HG03060 (cell line): ENCODE measurements around the gene SMAD6.

Experiments used
- ATAC-seq: cut with Tn5 transposase; IDR thresholded peaks from one replicate; pipeline ENCODE4 v1.9.1; 2021; ENCODE audit warnings: low read depth, moderate number of reproducible peaks; ENCODE audit not compliant: unreplicated experiment

SMAD6 gene

DNA sequence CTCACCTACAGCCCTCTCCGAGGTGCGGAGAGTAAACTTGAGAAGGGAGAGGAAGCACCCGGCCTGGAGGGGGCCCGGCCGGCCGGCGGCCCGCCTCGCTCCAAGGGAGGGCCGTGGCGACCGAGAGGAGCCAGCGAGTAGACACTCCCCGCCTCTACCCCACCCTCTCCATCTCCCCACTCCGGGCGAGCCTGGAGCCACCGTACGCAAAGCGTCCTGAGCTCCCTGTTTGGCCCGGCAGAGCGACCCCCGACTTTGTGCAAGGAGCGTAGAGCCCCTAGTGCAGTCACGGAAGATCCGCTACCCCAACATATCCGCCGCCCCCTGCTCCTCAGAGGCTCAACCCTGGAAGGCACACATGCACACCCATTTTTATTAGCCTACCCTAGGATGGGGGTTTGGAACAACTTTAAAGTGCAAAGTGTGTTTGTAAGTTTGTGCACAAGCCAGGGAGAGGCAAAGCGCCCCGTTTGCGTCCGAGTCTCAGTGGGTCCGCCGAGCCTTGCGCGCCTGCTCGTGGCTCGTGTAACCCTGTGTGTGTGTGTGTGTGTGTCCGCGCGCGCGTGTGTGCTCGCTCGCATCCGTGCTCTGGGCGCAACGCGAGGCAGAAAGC lies 508 bp upstream of the SMAD6 start:
- no peak for ATAC-seq

- no peak for ATAC-seq
These were observed 927 bp downstream of the SMAD6 start for GRCh38 chr15:66702787-66703539.

DNA sequence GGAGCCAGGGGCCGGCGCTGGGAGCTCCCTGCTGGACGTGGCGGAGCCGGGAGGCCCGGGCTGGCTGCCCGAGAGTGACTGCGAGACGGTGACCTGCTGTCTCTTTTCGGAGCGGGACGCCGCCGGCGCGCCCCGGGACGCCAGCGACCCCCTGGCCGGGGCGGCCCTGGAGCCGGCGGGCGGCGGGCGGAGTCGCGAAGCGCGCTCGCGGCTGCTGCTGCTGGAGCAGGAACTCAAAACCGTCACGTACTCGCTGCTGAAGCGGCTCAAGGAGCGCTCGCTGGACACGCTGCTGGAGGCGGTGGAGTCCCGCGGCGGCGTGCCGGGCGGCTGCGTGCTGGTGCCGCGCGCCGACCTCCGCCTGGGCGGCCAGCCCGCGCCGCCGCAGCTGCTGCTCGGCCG lies 1.5 kb downstream of the SMAD6 start:
- ATAC-seq = no peak

DNA sequence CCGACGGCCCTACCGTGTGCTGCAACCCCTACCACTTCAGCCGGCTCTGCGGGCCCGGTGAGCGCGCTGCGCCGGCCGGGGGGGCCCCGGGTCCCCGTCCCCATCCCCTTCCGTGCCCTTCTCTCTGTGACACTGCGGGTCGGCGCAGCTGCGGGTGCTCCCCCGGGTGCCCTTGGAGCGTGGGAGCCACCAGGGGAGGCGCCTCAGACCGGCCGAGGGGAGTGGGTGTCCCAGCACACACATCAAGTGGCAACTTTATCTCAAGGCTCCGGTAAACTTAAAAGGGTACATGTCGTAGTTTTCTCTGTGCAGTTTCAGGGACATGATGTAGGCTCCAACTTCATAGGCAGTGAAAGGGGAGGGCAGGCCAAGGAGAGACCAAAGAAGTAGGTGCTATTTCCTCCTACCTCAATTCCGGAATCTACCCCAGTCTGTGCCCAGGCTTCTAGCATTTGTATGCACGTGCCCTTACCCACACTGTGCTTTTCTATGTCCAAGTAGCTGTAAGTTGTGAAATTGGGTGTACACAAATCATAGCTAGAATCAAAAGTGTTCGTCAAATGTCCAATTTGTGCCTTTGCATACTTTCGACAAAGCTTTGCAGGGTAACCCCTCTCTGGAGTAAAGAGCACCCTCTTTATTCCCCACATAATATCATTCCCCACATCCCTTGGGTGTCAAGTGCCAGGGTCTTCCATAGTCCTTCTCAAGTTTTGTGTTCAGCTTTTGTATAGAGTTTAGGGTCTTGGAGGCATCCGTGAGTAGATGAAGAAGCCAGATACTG lies 2.2 kb downstream of the SMAD6 start:
- ATAC-seq = no peak

DNA sequence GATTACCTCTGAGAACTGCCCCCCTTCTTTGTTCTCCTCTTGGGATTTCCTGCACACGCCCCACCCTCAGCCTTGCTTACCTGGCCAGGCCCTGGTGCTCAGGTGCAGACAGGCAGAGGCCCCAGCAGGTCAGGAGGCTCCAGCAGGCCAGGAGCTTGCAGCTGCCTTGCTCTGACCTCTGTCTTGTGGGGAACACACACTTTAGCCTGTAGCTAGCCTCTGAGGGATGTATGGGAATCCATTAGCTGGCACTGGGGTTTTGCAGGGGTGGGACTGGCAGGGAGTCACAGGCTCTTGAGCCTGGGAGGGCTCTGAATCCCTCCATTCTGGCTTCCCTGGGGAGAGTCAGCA lies 2.7 kb downstream of the SMAD6 start:
- no peak for ATAC-seq

DNA sequence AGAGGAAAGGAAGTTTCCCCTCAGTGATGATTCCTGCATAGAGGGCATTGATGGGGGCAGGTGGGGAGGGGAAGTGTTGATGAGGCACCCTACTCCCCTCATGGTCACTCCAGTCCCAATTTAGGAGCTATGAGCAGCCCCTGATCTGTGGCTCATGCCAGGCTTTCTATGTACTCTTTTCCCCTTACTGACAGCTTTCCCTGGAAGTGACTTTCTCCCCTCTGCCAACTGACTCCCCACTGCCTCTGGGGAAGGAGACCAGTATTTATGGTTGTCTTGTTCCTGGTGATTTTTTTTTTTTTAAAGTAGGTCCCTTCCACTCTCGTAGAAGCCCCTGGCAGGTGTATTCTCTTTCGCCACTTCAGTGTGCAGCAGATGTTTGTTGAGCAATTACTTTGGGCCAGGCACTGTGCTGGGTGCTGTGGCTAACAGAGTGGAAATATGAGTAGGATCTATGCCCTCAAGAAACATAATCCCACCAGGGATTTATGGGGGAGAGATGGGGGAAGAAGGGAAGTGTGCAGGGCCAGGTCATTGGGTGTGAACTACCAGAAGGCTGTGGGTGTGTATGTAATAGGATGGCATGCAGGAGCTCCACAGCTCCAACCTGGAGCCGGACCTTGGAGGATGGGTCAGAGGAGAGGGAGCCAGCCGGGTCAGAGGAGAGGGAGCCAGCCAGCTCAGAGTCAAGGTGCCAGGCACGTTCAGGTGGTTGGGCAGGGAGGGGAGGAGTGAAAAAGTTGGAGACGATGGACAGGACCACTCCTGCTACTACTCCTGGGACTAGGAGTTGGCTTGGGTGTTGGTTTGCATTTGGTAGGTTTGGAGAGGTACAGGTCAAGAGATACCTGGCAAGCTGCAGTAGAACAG lies 3.5 kb downstream of the SMAD6 start:
- no peak for ATAC-seq

DNA sequence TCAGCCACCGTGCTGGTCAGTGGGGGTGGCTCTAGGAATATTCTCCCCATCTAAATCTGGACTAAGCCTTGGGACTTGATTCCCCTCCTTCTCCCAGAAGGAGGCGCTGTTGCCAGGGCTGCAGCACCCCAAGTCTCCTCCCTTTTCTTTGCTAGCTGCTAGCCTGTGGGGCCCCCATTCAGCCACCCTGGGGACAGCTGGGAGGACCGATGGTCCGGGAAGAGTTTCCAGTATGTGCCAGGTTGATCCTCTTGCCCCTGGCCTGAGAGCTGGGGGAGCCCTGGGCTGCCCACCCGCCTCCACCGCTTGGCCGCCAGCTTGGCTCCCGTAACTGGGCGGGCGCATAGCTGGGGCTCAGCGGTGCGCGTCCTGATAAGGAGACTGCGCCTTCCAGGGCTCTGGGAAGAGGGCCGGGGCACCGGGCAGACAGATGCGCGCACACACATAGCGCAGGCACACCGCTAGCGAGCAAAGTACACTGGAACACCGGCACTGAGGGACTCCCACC lies 4.2 kb downstream of the SMAD6 start:
- no peak for ATAC-seq

DNA sequence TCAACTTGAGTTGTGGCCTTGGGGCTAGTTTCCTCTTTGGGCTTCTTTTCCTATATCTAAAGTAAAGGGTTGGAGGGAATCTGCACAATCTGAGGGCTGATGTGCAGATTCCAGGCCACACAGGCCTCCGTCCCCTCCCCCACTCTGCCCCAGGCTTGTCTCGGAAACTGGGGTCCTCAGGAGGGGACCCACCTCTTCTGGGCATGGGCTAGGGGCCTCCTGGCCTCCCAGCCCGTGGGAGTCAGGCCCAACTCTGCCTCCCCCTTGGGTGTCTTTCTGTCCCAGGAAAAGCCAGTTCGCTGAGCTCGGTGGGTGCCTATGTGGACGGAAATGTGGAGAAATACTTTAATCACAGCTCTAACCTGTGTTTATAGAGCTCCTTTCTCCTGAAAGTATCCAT lies 4.8 kb downstream of the SMAD6 start:
- no peak for ATAC-seq

- ATAC-seq = no peak
These were observed 5.5 kb downstream of the SMAD6 start for GRCh38 chr15:66707310-66708082.

GRCh38 chr15:66708389-66708788 lies 6.4 kb downstream of the SMAD6 start:
- no peak for ATAC-seq

GRCh38 chr15:66709884-66710283 lies 7.8 kb downstream of the SMAD6 start:
- no peak for ATAC-seq

- no peak for ATAC-seq
These were observed 9.2 kb downstream of the SMAD6 start for GRCh38 chr15:66711260-66711659.

DNA sequence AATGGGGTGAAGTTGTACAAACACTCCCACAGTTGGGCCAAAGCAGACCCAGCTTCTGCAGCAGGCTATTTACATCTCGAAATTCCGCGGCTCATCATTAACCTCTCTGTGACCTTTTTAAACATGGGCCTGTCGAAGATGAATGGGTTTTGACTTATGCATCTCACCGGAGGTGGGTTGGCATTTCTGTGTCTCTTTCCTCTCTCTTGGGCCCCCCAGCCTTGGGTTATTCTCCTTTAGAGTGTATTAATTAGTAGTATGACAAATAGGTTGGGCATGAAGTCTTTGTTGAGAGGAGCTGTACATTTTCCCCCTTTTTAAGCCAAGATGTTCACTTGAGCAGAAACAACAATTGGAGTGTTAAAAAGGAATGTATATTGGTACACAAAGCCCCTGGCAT lies 9.8 kb downstream of the SMAD6 start:
- no peak for ATAC-seq

GRCh38 chr15:66713843-66714508 lies 11.9 kb downstream of the SMAD6 start:
- ATAC-seq = no peak

GRCh38 chr15:66714543-66714981 lies 12.5 kb downstream of the SMAD6 start:
- ATAC-seq = no peak

- no peak for ATAC-seq
These were observed 13.2 kb downstream of the SMAD6 start for GRCh38 chr15:66715181-66715624.

- no peak for ATAC-seq
These were observed 14.0 kb downstream of the SMAD6 start for GRCh38 chr15:66715720-66716655.

GRCh38 chr15:66716656-66717020 lies 14.6 kb downstream of the SMAD6 start:
- ATAC-seq = no peak
